ENCODE measurements around the gene ZNF180. TPM values are rescaled to one million over a fixed set of nuclear protein-coding genes. Genes with fewer than 3 reads are reported as not detected.
"Not testable (repeated sequence)": the region's sequence is repeated elsewhere in the genome, so short reads cannot be mapped to it uniquely, and the experiment has no call there.

ZNF180 gene
- total RNA-seq, 2 donors from 2014 or later, result 8.3 to 18.5 TPM

- H3K36me3 ChIP-seq, result no peaks in the 10 kb centered on the region
- H3K27me3 ChIP-seq (replicated peaks; ENCODE audit: insufficient read depth), result no peaks in the 10 kb centered on the region
- TF ChIP-seq CTCF (IDR thresholded peaks at IDR 0.05) (no peak), POLR2A (IDR thresholded peaks at IDR 0.05) (no peak), POLR2AphosphoS5 (IDR thresholded peaks at IDR 0.05) (no peak)
- no peak for DNase-seq (ENCODE audit: low spot score)
- H3K4me1 ChIP-seq (replicated peaks), result no peaks in the 10 kb centered on the region
- H3K4me3 ChIP-seq, result no peak overlapping the region
- intact Hi-C loops (cut with DNase I), result no loop called here
- WGBS, result 50% methylated on average over 1 of the region's 1 CpG
- H3K9me3 ChIP-seq, result no peaks in the 10 kb centered on the region
- H3K27ac ChIP-seq, result no peak overlapping the region
Observed at GRCh38 chr19:44542671-44543070, 42.3 kb upstream of the ZNF180 start.

GRCh38 chr19:44540736-44541135 lies 40.4 kb upstream of the ZNF180 start:
- 75% methylated on average over 8 of the region's 8 CpGs for WGBS
- H3K27ac ChIP-seq, result no peak overlapping the region
- TF ChIP-seq POLR2A (IDR thresholded peaks at IDR 0.05) (no peak), POLR2AphosphoS5 (IDR thresholded peaks at IDR 0.05) (no peak), CTCF (IDR thresholded peaks at IDR 0.05) (no peak)
- no peak for DNase-seq (ENCODE audit: low spot score)
- no peaks in the 10 kb centered on the region for H3K27me3 ChIP-seq (replicated peaks; ENCODE audit: insufficient read depth)
- no peaks in the 10 kb centered on the region for H3K4me1 ChIP-seq (replicated peaks)
- H3K36me3 ChIP-seq, result no peaks in the 10 kb centered on the region
- no peaks in the 10 kb centered on the region for H3K9me3 ChIP-seq
- no peak overlapping the region for H3K4me3 ChIP-seq
- intact Hi-C loops (cut with DNase I), result no loop called here

GRCh38 chr19:44539991-44540390 lies 39.7 kb upstream of the ZNF180 start:
- Histone ChIP-seq H3K9me3 (no peaks in the 10 kb centered on the region), H3K4me1 (replicated peaks) (no peaks in the 10 kb centered on the region), H3K4me3 (no peak overlapping the region), H3K27ac (no peak overlapping the region), H3K36me3 (no peaks in the 10 kb centered on the region), H3K27me3 (replicated peaks; ENCODE audit: insufficient read depth) (no peaks in the 10 kb centered on the region)
- TF ChIP-seq CTCF (IDR thresholded peaks at IDR 0.05) (no peak), POLR2A (IDR thresholded peaks at IDR 0.05) (no peak), POLR2AphosphoS5 (IDR thresholded peaks at IDR 0.05) (no peak)
- no peak for DNase-seq (ENCODE audit: low spot score)
- intact Hi-C loops (cut with DNase I), result no loop called here
- WGBS, result 92% methylated on average over 6 of the region's 6 CpGs

GRCh38 chr19:44539236-44539826 lies 39.0 kb upstream of the ZNF180 start:
- no peak overlapping the region for H3K4me3 ChIP-seq
- no peak for DNase-seq (ENCODE audit: low spot score)
- no peak overlapping the region for H3K27ac ChIP-seq
- no peaks in the 10 kb centered on the region for H3K36me3 ChIP-seq
- H3K4me1 ChIP-seq (replicated peaks), result no peaks in the 10 kb centered on the region
- no peaks in the 10 kb centered on the region for H3K9me3 ChIP-seq
- WGBS, result 71% methylated on average over 11 of the region's 11 CpGs
- H3K27me3 ChIP-seq (replicated peaks; ENCODE audit: insufficient read depth), result no peaks in the 10 kb centered on the region
- TF ChIP-seq POLR2AphosphoS5 (IDR thresholded peaks at IDR 0.05) (no peak), POLR2A (IDR thresholded peaks at IDR 0.05) (no peak), CTCF (IDR thresholded peaks at IDR 0.05) (no peak)
- intact Hi-C loops (cut with DNase I), result no loop called here

- WGBS, result 76% methylated on average over 3 of the region's 3 CpGs
- H3K9me3 ChIP-seq; DNase-seq (ENCODE audit: low spot score); H3K4me3 ChIP-seq; H3K4me1 ChIP-seq (replicated peaks); H3K27ac ChIP-seq; intact Hi-C loops (cut with DNase I); H3K36me3 ChIP-seq; H3K27me3 ChIP-seq (replicated peaks; ENCODE audit: insufficient read depth): not testable (repeated sequence)
Observed at GRCh38 chr19:44535361-44535760, 35.0 kb upstream of the ZNF180 start.
